Neural crest cell (in vitro differentiated cells): Measurements from ENCODE around the gene SARM1. TPM values are rescaled to one million over a fixed set of nuclear protein-coding genes. Genes with fewer than 3 reads are reported as not detected.

Experiments
- DNase-seq: peaks from one replicate; pipeline ENCODE4 v3.0.0; 2021; ENCODE audit warnings: low read depth, mixed read lengths, low spot score
- H3K27ac Mint-ChIP-seq: one replicate; pipeline ENCODE4 v1.8.0; 2021; ENCODE audit warnings: mild to moderate bottlenecking, mixed read lengths; ENCODE audit not compliant: unreplicated experiment
- H3K27me3 Mint-ChIP-seq: 2 replicates; pipeline ENCODE4 v1.8.0; 2021; ENCODE audit warnings: low read depth, mild to moderate bottlenecking, mixed read lengths
- H3K36me3 Mint-ChIP-seq: 2 replicates; pipeline ENCODE4 v1.8.0; 2021; ENCODE audit warnings: low read depth, mild to moderate bottlenecking, mixed read lengths
- H3K4me1 Mint-ChIP-seq: 2 replicates; pipeline ENCODE4 v1.8.0; 2021; ENCODE audit warnings: mixed read lengths
- H3K4me3 Mint-ChIP-seq: one replicate; pipeline ENCODE4 v1.8.0; 2021; ENCODE audit warnings: mild to moderate bottlenecking, mixed read lengths
- H3K9me3 Mint-ChIP-seq: 2 replicates; pipeline ENCODE4 v1.8.0; 2021; ENCODE audit warnings: mixed read lengths
- CTCF ChIP-seq: fragments of 200-600 bp; sonication (generic); conservative IDR thresholded peaks from 2 replicates; pipeline ENCODE4 v1.5.0; 2021; ENCODE audit warnings: antibody characterized with exemption, mild to moderate bottlenecking
- total RNA-seq: library from RNA; stranded (reverse); gene quantifications from 2 replicates; pipeline ENCODE4 v1.2.1, GENCODE V29; 2021

The SARM1 gene
- total RNA-seq, 1 donor from 2014 or later, result 52.5 TPM

- Mint-ChIP-seq H3K4me1 (peaks cover 9% of the 10 kb centered on the region), H3K36me3 (peaks cover 23% of the 10 kb centered on the region), H3K27me3 (peaks cover 28% of the 10 kb centered on the region), H3K9me3 (no peaks in the 10 kb centered on the region), H3K27ac (no peak overlapping the region), H3K4me3 (no peak overlapping the region)
- DNase-seq, result no peak
- no peak for TF ChIP-seq CTCF
These were observed 13.9 kb downstream of the SARM1 start for GRCh38 chr17:28385406-28385805.

GRCh38 chr17:28386391-28386790 lies 14.9 kb downstream of the SARM1 start:
- no peak for DNase-seq
- H3K27ac Mint-ChIP-seq, result no peak overlapping the region
- peaks cover 30% of the 10 kb centered on the region for H3K36me3 Mint-ChIP-seq
- TF ChIP-seq CTCF, result no peak
- H3K4me3 Mint-ChIP-seq, result no peak overlapping the region
- no peaks in the 10 kb centered on the region for H3K9me3 Mint-ChIP-seq
- H3K4me1 Mint-ChIP-seq, result peaks cover 7% of the 10 kb centered on the region
- peaks cover 21% of the 10 kb centered on the region for H3K27me3 Mint-ChIP-seq

- Mint-ChIP-seq H3K36me3 (peaks cover 24% of the 10 kb centered on the region), H3K27me3 (peaks cover 10% of the 10 kb centered on the region), H3K4me1 (peaks cover 4% of the 10 kb centered on the region), H3K27ac (no peak overlapping the region), H3K9me3 (no peaks in the 10 kb centered on the region), H3K4me3 (no peak overlapping the region)
- no peak for DNase-seq
- TF ChIP-seq CTCF, result no peak
These were observed 16.6 kb downstream of the SARM1 start for GRCh38 chr17:28388106-28388505.

GRCh38 chr17:28390141-28390540 lies 18.6 kb downstream of the SARM1 start:
- H3K4me1 Mint-ChIP-seq, result peaks cover 4% of the 10 kb centered on the region
- no peak for DNase-seq
- peaks cover 24% of the 10 kb centered on the region for H3K36me3 Mint-ChIP-seq
- no peak for TF ChIP-seq CTCF
- no peak overlapping the region for H3K27ac Mint-ChIP-seq
- no peaks in the 10 kb centered on the region for H3K9me3 Mint-ChIP-seq
- no peaks in the 10 kb centered on the region for H3K27me3 Mint-ChIP-seq
- no peak overlapping the region for H3K4me3 Mint-ChIP-seq

- no peak for TF ChIP-seq CTCF
- H3K27ac Mint-ChIP-seq, result no peak overlapping the region
- peaks cover 24% of the 10 kb centered on the region for H3K36me3 Mint-ChIP-seq
- no peak overlapping the region for H3K4me3 Mint-ChIP-seq
- peaks cover 4% of the 10 kb centered on the region for H3K4me1 Mint-ChIP-seq
- H3K9me3 Mint-ChIP-seq, result no peaks in the 10 kb centered on the region
- no peaks in the 10 kb centered on the region for H3K27me3 Mint-ChIP-seq
- no peak for DNase-seq
These were observed 19.1 kb downstream of the SARM1 start for GRCh38 chr17:28390563-28390962.

GRCh38 chr17:28390984-28391383 lies 19.5 kb downstream of the SARM1 start:
- peaks cover 24% of the 10 kb centered on the region for H3K36me3 Mint-ChIP-seq
- no peak for TF ChIP-seq CTCF
- no peaks in the 10 kb centered on the region for H3K27me3 Mint-ChIP-seq
- peaks cover 4% of the 10 kb centered on the region for H3K4me1 Mint-ChIP-seq
- H3K27ac Mint-ChIP-seq, result no peak overlapping the region
- H3K4me3 Mint-ChIP-seq, result no peak overlapping the region
- H3K9me3 Mint-ChIP-seq, result no peaks in the 10 kb centered on the region
- no peak for DNase-seq
